ENCODE data around the gene FPGT.

DNA sequence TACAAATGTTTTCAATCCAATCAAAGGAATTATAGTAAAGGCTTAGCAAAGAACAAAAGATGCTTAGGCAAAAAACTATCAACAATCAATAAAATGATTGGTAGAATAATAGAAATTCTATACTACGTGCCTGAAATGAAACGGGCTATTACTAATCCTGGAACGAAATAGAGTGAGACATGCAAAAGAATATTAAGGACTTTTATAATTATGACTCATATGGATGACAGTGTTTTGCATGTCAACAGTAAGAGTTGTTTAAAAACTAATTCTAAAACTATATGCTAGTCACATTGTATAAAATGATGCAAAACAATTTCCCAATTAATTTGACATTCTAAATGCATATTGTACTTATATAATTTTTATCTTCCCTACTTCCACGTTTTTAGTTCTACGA lies 35.7 kb upstream of the FPGT start:
- TF ChIP-seq, protein P1, sequence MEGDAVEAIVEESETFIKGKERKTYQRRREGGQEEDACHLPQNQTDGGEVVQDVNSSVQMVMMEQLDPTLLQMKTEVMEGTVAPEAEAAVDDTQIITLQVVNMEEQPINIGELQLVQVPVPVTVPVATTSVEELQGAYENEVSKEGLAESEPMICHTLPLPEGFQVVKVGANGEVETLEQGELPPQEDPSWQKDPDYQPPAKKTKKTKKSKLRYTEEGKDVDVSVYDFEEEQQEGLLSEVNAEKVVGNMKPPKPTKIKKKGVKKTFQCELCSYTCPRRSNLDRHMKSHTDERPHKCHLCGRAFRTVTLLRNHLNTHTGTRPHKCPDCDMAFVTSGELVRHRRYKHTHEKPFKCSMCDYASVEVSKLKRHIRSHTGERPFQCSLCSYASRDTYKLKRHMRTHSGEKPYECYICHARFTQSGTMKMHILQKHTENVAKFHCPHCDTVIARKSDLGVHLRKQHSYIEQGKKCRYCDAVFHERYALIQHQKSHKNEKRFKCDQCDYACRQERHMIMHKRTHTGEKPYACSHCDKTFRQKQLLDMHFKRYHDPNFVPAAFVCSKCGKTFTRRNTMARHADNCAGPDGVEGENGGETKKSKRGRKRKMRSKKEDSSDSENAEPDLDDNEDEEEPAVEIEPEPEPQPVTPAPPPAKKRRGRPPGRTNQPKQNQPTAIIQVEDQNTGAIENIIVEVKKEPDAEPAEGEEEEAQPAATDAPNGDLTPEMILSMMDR (IDR thresholded peaks at IDR 0.05; ENCODE audit: control extremely low read depth in 1 of 3, insufficient read depth in 1 of 3, low read depth in 1 of 3, low read length in 3 of 3) = no peak
- TF ChIP-seq EP300 (IDR thresholded peaks at IDR 0.05; ENCODE audit: borderline replicate concordance in 1 of 2, low read depth in 2 of 2, low read length in 2 of 2) (no peak), SRF (IDR thresholded peaks at IDR 0.05; ENCODE audit: low read depth, low read length) (no peak), MAFK (IDR thresholded peaks at IDR 0.05; ENCODE audit: low read depth, low read length) (no peak), POLR2AphosphoS5 (IDR thresholded peaks at IDR 0.05; ENCODE audit: low read depth, low read length) (no peak)

Measured in H1 (cell line).